Stomach (tissue), 9 donors: ENCODE measurements around the gene GPAT2. TPM values are rescaled to one million over a fixed set of nuclear protein-coding genes. Genes with fewer than 3 reads are reported as not detected.
"Not testable (repeated sequence)": the region's sequence is repeated elsewhere in the genome, so short reads cannot be mapped to it uniquely, and the experiment has no call there.

ENCODE experiments used
- DNase-seq, 2 donors: peaks; one replicate each; pipeline versions ENCODE4 v3.0.0 to v3.0.0-alpha.2; 2013 to 2019
- H3K27ac ChIP-seq, 5 donors: fragments of 200-600 bp in 4 of 5; sonication (generic) in 4 of 5; one replicate each; pipeline ENCODE4 v1.5.1; 2013 to 2019; ENCODE audit warnings: mild to moderate bottlenecking in 1 of 5, moderate library complexity in 1 of 5
- H3K27me3 ChIP-seq, 3 donors: fragments of 200-600 bp; sonication (generic); one replicate each; pipeline ENCODE4 v1.5.1; 2017 to 2019; ENCODE audit warnings: mixed run types in 1 of 3
- H3K36me3 ChIP-seq, 4 donors: fragments of 200-600 bp; sonication (generic); 1 replicate in 3 of 4; 2 replicates in 1 of 4; pipeline ENCODE4 v1.5.1; 2016 to 2019
- H3K4me1 ChIP-seq, 4 donors: fragments of 200-600 bp; sonication (generic); one replicate each; pipeline ENCODE4 v1.5.1; 2016 to 2019
- H3K4me3 ChIP-seq, 4 donors: fragments of 200-600 bp; sonication (generic) in 3 of 4; one replicate each; pipeline ENCODE4 v1.5.1; 2016 to 2019; ENCODE audit warnings: mild to moderate bottlenecking in 1 of 4
- H3K9me3 ChIP-seq, 4 donors: fragments of 200-600 bp; sonication (generic); one replicate each; pipeline ENCODE4 v1.5.1; 2016 to 2019
- WGBS, 5 donors: extraction: QIAGEN DNeasy Blood & Tissue Kit in 3 of 5; methylation state at CpG; one replicate each; pipeline versions ENCODE4 v1.1.5 to v1.1.7; 2013 to 2018; 5-methylcytosine and 5-hydroxymethylcytosine counted together
- intact Hi-C: fragments of 100-400 bp; cut with DNase I; formaldehyde crosslinking; loops from one replicate; pipeline ENCODE4 v1.15.1; 2023; ENCODE audit warnings: low total_unique reads
- polyA plus RNA-seq, 3 donors: library from polyadenylated mRNA; stranded (reverse); fragments of 200-250 nt; gene quantifications; one replicate each; pipeline ENCODE4 v1.2.3, GENCODE V29; 2013
- total RNA-seq, 5 donors: library from RNA; depleted of rRNA; stranded (reverse); fragments of >200 nt; gene quantifications; one replicate each; pipeline versions ENCODE4 v1.1.0 to v1.2.3, GENCODE V29; 2014 to 2016
- TF ChIP-seq, protein P1 (sequence below), 7 experiments: fragments of 450-650 bp in 4 of 7; fragments of 200-600 bp in 3 of 7; sonication (generic) in 3 of 7; IDR thresholded peaks; one replicate each; pipeline ENCODE4 v1.5.1; 2016 to 2019; ENCODE audit warnings: antibody characterized with exemption in 7 of 7, control low read depth in 2 of 7, mild to moderate bottlenecking in 1 of 7
- donor health status: healthy with polysubstance abuse.
- donor health status: Bipolar disorder and iron deficiency.
- donor health status: healthy.

Gene GPAT2
- total and polyA plus RNA-seq, 8 donors = 0.37 to 13.6 (median 3.9) TPM

DNA sequence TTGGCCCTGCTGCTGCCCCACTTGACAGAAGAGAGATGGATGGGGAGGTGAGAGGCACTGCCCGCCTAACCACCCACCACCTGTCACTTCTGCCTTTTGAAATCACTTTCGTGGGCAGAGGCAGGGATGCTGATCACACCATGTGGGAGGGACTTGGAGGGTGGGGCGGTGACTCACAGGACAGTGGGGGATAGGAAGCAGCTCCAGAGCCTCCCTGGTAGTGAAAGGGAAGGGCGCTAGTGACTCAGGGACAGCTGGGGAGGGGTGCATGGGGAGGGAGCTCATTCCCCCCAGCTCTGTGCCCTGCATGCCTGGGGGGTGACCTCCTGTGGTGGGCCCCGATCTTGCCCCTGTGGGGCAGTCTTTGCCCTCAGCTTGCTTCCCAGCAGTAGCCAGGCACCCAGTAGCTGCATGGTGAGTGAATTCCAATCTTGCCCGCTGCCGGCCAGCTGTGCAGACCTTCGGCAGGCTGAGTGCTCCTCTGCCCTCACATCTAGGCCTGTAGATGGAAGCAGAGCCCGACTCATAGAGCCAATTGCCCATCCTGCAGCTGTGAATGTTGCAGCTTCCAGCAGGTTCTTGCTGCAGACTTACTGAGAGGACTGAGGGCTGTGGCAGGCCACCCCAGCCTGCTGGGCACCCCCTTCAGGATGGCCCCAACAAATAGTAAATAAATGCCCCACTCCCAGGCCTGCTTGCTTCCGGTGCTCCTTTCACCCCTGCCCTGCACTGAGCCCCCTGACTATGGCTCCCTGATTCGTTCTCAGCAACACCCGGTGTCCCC, 28.6 kb upstream of the GPAT2 start:
- peak in 1 of 2 donors; percentile 66 for DNase-seq
- 48 to 60% (median 57%) methylated on average over 5 to 11 of the region's 12 CpGs for WGBS, 5 donors
- H3K4me1 ChIP-seq, H3K27ac ChIP-seq, H3K36me3 ChIP-seq, H3K4me3 ChIP-seq, H3K27me3 ChIP-seq, intact Hi-C loops, H3K9me3 ChIP-seq: not testable (repeated sequence)
- TF ChIP-seq, protein P1, sequence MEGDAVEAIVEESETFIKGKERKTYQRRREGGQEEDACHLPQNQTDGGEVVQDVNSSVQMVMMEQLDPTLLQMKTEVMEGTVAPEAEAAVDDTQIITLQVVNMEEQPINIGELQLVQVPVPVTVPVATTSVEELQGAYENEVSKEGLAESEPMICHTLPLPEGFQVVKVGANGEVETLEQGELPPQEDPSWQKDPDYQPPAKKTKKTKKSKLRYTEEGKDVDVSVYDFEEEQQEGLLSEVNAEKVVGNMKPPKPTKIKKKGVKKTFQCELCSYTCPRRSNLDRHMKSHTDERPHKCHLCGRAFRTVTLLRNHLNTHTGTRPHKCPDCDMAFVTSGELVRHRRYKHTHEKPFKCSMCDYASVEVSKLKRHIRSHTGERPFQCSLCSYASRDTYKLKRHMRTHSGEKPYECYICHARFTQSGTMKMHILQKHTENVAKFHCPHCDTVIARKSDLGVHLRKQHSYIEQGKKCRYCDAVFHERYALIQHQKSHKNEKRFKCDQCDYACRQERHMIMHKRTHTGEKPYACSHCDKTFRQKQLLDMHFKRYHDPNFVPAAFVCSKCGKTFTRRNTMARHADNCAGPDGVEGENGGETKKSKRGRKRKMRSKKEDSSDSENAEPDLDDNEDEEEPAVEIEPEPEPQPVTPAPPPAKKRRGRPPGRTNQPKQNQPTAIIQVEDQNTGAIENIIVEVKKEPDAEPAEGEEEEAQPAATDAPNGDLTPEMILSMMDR (IDR thresholded peaks at IDR 0.05) = peak in 3 of 7 experiments; percentile 12 to 21 (median 13)

DNA sequence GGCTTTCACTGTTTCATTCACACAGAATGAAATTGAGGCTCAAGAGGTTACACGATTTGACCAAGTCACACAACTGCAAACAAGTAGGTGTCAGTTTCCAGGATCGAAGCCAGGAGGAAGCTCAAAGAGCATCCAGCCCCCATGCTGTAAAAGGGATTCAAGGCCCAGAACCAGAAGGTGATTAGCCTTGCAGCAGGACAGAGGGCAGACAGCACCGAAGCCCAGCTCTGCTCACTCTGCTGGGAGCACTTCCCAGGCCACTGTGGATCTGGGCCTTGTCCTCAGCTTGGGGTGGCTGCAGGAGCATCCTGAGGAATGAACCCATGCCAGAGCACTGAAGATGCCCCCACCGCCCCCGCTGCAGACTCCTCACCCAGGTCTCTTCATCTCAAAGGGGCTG, 27.8 kb upstream of the GPAT2 start:
- DNase-seq, H3K9me3 ChIP-seq, H3K4me3 ChIP-seq, H3K36me3 ChIP-seq, H3K27me3 ChIP-seq, intact Hi-C loops, H3K27ac ChIP-seq, H3K4me1 ChIP-seq: not testable (repeated sequence)
- 77 to 95% (median 83%) methylated on average over 3 to 5 of the region's 5 CpGs for WGBS, 5 donors

DNA sequence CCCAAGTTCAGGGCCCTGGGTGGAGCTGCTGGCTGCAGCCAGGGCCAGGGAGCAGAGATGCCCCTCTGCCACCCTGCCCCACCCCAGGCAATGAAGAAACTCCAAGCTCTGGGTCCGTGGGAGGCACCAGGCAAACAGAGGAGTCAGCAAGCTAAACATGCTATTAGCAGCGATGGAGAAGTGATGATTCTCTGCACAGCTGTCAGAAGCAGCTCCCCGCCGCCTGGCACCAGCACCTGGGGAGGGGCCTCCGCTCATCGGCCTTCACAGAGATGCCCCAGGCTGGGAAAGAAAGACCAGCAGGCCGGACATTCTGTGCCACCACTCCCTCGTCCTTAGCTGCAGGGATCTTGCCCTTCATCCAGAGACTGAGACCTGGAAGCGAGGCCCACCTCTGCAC, 27.2 kb upstream of the GPAT2 start:
- H3K9me3 ChIP-seq, H3K27ac ChIP-seq, H3K27me3 ChIP-seq, H3K4me3 ChIP-seq, H3K4me1 ChIP-seq, H3K36me3 ChIP-seq, intact Hi-C loops, DNase-seq: not testable (repeated sequence)
- 80 to 91% (median 85%) methylated on average over 6 to 9 of the region's 9 CpGs for WGBS, 5 donors

- DNase-seq, H3K27ac ChIP-seq, H3K9me3 ChIP-seq, H3K27me3 ChIP-seq, intact Hi-C loops, H3K36me3 ChIP-seq, H3K4me3 ChIP-seq, H3K4me1 ChIP-seq: not testable (repeated sequence)
- 66 to 92% (median 79%) methylated on average over 4 to 8 of the region's 8 CpGs for WGBS, 5 donors
Measured at GRCh38 chr2:96061197-96061817, 26.6 kb upstream of the GPAT2 start.

- WGBS, 5 donors = 55 to 78% (median 73%) methylated on average over 6 to 8 of the region's 10 CpGs
- H3K4me1 ChIP-seq, H3K27me3 ChIP-seq, intact Hi-C loops, H3K27ac ChIP-seq, H3K4me3 ChIP-seq, H3K9me3 ChIP-seq, H3K36me3 ChIP-seq: not testable (repeated sequence)
- DNase-seq = peak in 1 of 2 donors; percentile 1
Measured at GRCh38 chr2:96060325-96060724, 25.6 kb upstream of the GPAT2 start.

DNA sequence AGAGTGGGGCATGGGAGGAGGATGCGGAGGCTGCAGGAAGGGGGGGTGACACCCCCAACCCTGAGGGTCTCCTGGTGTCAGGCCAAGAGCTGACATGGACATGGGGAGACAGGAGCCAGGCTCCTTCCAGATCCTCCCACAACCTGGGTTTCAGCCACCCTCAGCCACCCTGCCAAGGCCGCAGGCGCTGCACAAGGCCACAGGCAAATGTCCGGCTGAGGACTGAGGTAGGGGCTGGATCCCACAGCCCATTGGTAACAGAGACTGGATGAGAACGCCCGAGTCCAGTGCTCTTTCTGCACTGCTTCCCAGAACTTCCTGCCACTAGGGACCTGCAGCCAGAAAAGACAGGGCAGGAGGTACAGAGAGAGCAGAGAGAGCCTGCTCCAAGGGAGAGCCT, 24.7 kb upstream of the GPAT2 start:
- H3K36me3 ChIP-seq, H3K9me3 ChIP-seq, H3K4me3 ChIP-seq, intact Hi-C loops, H3K27me3 ChIP-seq, DNase-seq, H3K27ac ChIP-seq, H3K4me1 ChIP-seq: not testable (repeated sequence)
- WGBS, 5 donors = 55 to 89% methylated on average over 2 to 5 of the region's 6 CpGs; no CpG with 5 or more reads in 3 of the 5 donors

DNA sequence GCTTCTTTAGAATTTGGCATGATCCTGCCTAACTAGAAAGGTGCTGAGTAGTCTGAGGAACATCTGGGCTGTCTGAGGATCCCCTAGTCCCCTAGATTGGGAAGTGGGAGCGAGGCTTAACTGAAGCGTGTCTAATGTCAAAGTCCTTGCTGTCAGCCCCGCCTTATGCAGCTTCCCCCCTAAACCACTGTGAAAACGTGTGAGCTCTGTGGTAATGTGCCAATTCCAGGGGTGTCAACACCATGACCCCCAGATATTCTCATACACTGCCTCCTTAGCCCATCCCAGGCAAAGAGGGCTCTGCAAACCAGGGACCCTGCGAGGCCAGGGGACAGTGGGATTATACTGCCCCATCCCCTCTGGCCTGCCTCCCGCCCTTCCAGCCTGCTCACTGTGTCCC, 21.1 kb upstream of the GPAT2 start:
- H3K9me3 ChIP-seq, H3K36me3 ChIP-seq, H3K27me3 ChIP-seq, H3K4me3 ChIP-seq, DNase-seq, H3K4me1 ChIP-seq, H3K27ac ChIP-seq, intact Hi-C loops: not testable (repeated sequence)
- 57 to 69% (median 61%) methylated on average over 2 of the region's 6 CpGs; no CpG with 5 or more reads in 2 of the 5 donors for WGBS, 5 donors

DNA sequence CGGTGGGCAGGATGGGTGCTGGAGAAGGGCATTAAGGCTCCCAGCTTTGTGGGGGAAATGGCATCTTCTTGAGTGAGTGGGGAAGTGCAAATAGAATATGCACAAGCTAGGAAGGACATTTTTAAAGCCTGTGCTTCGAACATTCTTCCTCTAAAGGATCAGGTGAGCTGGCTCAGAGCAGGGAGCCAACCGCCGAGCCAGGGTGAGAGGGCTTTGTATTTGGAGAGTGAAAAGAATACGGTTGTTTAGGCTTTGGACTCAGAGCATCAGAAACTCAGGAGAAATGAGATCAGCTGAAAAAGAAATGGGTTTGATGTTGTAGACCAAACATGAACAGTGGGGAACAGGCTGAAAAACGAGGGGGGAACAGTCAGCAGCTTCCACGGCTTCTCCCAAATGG, 19.8 kb upstream of the GPAT2 start:
- DNase-seq, H3K36me3 ChIP-seq, H3K27me3 ChIP-seq, H3K27ac ChIP-seq, H3K4me3 ChIP-seq, H3K4me1 ChIP-seq, intact Hi-C loops, H3K9me3 ChIP-seq: not testable (repeated sequence)
- 75 to 88% (median 78%) methylated on average over 5 to 6 of the region's 7 CpGs for WGBS, 5 donors

- H3K4me1 ChIP-seq, H3K27me3 ChIP-seq, DNase-seq, H3K36me3 ChIP-seq, intact Hi-C loops, H3K9me3 ChIP-seq, H3K4me3 ChIP-seq, H3K27ac ChIP-seq: not testable (repeated sequence)
- WGBS, 5 donors = 86 to 93% (median 91%) methylated on average over 3 to 7 of the region's 7 CpGs
Measured at GRCh38 chr2:96053385-96053784, 18.7 kb upstream of the GPAT2 start.

DNA sequence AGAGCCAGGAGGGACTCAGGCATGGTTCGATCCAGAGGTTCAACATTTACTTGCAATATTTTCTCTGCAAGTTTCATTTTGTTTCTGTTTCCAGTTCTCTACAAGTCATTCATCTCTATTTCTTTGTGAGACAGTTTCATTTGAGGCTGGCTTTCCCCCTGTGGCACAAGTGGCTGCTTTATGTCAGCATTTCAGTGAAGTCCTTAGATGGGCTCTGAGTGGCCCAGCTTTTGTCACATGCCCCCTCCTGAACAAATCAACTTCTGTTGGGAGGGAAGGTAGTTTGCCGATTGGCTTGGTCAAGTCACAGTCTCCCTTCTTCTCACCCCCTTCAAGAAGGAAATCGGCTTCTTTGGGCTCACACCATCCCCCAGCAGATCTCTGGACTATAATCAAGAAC, 17.9 kb upstream of the GPAT2 start:
- 87 to 98% (median 98%) methylated on average over 2 of the region's 3 CpGs for WGBS, 5 donors

DNA sequence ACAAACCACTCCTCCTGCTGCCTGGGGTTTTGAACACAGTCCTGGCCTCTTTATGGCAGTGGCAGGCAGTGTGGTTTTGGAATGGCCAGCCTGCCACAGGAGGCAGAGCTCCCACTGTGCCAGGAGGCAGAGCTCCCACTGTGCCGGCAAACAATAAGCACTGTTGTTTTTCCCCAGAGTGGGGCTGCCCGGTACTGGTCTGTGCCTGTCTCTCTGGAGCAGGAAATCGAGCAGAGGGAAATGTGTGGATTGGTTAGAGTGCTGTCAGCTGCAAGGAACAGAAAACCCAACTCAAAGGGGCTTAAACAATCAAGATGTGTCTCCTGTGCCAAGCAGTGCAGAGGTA, 15.2 kb upstream of the GPAT2 start:
- H3K4me1 ChIP-seq, intact Hi-C loops, H3K27ac ChIP-seq, H3K27me3 ChIP-seq, H3K4me3 ChIP-seq, H3K9me3 ChIP-seq, H3K36me3 ChIP-seq, DNase-seq: not testable (repeated sequence)
- no CpG with 5 or more reads among the region's 3 CpGs for WGBS, 5 donors

More for the DNA sequence above, 17.9 kb upstream of the GPAT2 start:
- intact Hi-C loops, H3K36me3 ChIP-seq, H3K4me3 ChIP-seq, H3K9me3 ChIP-seq, H3K27me3 ChIP-seq, H3K27ac ChIP-seq, DNase-seq, H3K4me1 ChIP-seq: not testable (repeated sequence)
